Measurements from ENCODE around the gene KCNQ1. TPM values are rescaled to one million over a fixed set of nuclear protein-coding genes. Genes with fewer than 3 reads are reported as not detected.

Gene KCNQ1
- total RNA-seq, 6 donors from 2014 or later = 18.0 to 45.4 (median 32.7) TPM

DNA sequence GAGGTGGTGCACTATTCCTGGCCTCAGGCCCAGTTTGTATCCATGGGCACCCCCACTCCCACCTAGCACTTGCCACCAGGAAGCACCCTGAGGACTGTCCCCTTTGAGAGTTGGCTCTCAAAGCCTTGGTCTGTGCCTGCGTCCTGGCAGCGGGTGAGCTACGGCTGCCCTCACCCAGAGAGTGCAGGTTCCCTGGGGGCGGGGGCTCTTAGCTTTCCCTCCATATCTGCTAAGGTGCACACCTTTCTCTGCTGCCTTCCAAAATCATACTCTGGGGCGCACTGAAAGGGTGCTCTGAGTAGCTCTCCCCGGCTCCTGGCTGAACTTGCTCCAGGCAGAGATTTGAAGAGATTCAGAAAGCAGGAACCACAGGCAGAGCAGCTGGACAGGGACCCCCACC, 7.1 kb downstream of the KCNQ1 start:
- H3K36me3 ChIP-seq = no peaks in the 10 kb centered on the region
- H3K27me3 ChIP-seq = no peaks in the 10 kb centered on the region
- no peak for ATAC-seq (ENCODE audit: low FRiP score in 2 of 2)
- TF ChIP-seq POLR2AphosphoS5 (IDR thresholded peaks at IDR 0.05) = no peak
- TF ChIP-seq POLR2A (IDR thresholded peaks at IDR 0.05) = no peak
- TF ChIP-seq EP300 (IDR thresholded peaks at IDR 0.05) = no peak
- TF ChIP-seq, protein P1, sequence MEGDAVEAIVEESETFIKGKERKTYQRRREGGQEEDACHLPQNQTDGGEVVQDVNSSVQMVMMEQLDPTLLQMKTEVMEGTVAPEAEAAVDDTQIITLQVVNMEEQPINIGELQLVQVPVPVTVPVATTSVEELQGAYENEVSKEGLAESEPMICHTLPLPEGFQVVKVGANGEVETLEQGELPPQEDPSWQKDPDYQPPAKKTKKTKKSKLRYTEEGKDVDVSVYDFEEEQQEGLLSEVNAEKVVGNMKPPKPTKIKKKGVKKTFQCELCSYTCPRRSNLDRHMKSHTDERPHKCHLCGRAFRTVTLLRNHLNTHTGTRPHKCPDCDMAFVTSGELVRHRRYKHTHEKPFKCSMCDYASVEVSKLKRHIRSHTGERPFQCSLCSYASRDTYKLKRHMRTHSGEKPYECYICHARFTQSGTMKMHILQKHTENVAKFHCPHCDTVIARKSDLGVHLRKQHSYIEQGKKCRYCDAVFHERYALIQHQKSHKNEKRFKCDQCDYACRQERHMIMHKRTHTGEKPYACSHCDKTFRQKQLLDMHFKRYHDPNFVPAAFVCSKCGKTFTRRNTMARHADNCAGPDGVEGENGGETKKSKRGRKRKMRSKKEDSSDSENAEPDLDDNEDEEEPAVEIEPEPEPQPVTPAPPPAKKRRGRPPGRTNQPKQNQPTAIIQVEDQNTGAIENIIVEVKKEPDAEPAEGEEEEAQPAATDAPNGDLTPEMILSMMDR (IDR thresholded peaks at IDR 0.05) = no peak
- no peak overlapping the region for H3K27ac ChIP-seq
- 64 to 69% methylated on average over 4 to 5 of the region's 6 CpGs for WGBS, 2 donors
- H3K4me3 ChIP-seq = no peak overlapping the region
- peaks cover 11 to 15% (median 14%) of the 10 kb centered on the region in 4 donors for H3K4me1 ChIP-seq
- no peaks in the 10 kb centered on the region for H3K9me3 ChIP-seq
- no peak for DNase-seq

DNA sequence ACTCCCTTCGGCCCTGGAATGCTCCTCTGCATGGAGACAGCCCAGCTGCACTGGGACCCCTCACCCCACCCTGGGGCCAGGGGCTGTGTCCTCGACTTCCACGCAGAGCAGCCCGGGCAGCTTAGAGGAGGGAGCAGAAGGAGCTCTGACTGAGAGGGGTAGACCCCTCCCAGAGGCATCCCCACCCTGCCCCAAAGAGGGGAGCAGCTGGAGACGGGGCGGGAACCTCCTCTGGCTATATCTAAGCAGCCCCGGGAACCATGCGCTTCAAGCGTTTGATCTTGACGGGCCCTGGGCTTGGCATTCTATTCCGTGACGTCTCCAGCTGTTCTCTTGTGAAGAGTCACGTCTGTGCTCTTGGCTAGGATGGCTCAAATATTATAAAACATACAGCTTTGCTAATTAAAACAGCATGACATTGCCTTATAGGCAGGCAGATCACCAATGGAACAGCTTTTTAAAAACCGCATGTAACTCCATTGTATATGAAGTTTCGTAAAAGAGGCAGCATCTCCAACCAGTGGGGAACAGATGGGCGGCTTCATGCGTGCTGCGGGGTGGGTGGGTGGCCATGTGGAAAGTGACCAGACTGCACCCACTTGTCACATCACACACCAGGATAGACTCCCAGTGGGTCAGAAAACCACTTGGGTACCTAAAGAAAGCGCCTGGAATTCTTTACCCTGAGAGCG, 7.7 kb downstream of the KCNQ1 start:
- Histone ChIP-seq H3K27me3 (no peaks in the 10 kb centered on the region), H3K4me3 (no peak overlapping the region), H3K4me1 (peaks cover 5 to 10% (median 9%) of the 10 kb centered on the region in 4 donors), H3K36me3 (no peaks in the 10 kb centered on the region), H3K9me3 (no peaks in the 10 kb centered on the region), H3K27ac (no peak overlapping the region)
- no peak for DNase-seq
- ATAC-seq (ENCODE audit: low FRiP score in 2 of 2) = no peak
- TF ChIP-seq, protein P1 (IDR thresholded peaks at IDR 0.05) = no peak
- TF ChIP-seq POLR2AphosphoS5 (IDR thresholded peaks at IDR 0.05) (no peak), POLR2A (IDR thresholded peaks at IDR 0.05) (no peak), EP300 (IDR thresholded peaks at IDR 0.05) (no peak)
- 78 to 79% methylated on average over 19 to 20 of the region's 20 CpGs for WGBS, 2 donors

DNA sequence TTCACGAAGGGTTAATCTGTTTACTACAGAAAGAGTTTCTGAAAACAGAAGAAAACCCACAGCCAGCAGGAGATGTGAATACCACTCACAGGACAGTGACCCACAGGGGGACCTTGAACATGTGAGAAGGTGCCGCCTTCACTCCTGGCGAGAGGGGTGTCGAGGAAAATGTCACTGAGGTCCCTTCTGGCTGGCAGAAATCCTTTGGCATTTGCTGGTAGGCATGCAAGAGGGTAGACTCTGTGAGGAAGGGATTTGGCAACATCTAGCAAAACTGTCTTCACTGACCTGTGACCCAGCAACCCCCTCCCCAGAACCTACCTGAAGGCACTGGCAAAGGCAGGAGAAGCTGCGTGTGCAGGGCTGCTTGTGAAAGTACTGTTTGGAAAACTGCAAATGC, 8.6 kb downstream of the KCNQ1 start:
- Histone ChIP-seq H3K9me3 (no peaks in the 10 kb centered on the region), H3K36me3 (no peaks in the 10 kb centered on the region), H3K27ac (no peak overlapping the region), H3K27me3 (no peaks in the 10 kb centered on the region), H3K4me3 (no peak overlapping the region), H3K4me1 (peaks cover 0 to under 1% (median 0%) of the 10 kb centered on the region in 4 donors)
- 93 to 99% methylated on average over 5 of the region's 5 CpGs for WGBS, 2 donors
- TF ChIP-seq POLR2A (IDR thresholded peaks at IDR 0.05) (no peak), EP300 (IDR thresholded peaks at IDR 0.05) (no peak), POLR2AphosphoS5 (IDR thresholded peaks at IDR 0.05) (no peak)
- TF ChIP-seq, protein P1 (IDR thresholded peaks at IDR 0.05) = no peak
- no peak for ATAC-seq (ENCODE audit: low FRiP score in 2 of 2)
- no peak for DNase-seq

DNA sequence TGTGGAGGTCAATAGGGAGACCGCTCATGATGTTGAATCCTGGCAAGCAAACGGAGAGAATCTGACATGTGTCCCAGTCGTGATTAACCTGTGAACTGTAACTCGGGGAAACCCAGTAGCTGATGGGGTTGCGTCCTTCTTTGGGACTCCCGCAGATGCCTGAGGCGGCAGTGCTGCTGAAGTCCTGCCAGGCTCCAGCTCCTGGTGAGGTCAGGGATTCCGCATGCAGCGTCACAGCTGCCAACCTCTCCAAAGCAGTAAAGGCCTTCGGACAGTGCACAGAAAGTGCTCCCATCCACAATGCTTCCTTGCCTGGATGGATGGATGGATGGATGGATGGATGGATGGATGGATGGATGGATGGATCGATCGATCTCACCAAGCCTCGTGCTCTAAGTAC, 13.5 kb downstream of the KCNQ1 start:
- ATAC-seq (ENCODE audit: low FRiP score in 2 of 2) = no peak
- Histone ChIP-seq H3K27me3 (no peaks in the 10 kb centered on the region), H3K9me3 (no peaks in the 10 kb centered on the region), H3K36me3 (no peaks in the 10 kb centered on the region), H3K4me1 (peaks cover 0 to 36% (median 12%) of the 10 kb centered on the region in 4 donors), H3K27ac (no peak overlapping the region), H3K4me3 (no peak overlapping the region)
- 93 to 95% methylated on average over 13 of the region's 13 CpGs for WGBS, 2 donors
- TF ChIP-seq POLR2AphosphoS5 (IDR thresholded peaks at IDR 0.05) = no peak
- TF ChIP-seq, protein P1 (IDR thresholded peaks at IDR 0.05) = no peak
- TF ChIP-seq POLR2A (IDR thresholded peaks at IDR 0.05) = no peak
- no peak for TF ChIP-seq EP300 (IDR thresholded peaks at IDR 0.05)
- no peak for DNase-seq

All from upper lobe of left lung (tissue), 6 donors.